GM12892 (cell line): ENCODE data around the gene BLID.

Source experiments
- POLR2A ChIP-seq: IDR thresholded peaks from 2 replicates; pipeline ENCODE4 v1.6.1; 2011; ENCODE audit warnings: low read depth, low read length, control low read depth
- POLR2AphosphoS5 ChIP-seq: IDR thresholded peaks from 2 replicates; pipeline ENCODE4 v1.6.1; 2011; ENCODE audit warnings: low read depth, low read length, control low read depth

- TF ChIP-seq POLR2A (no peak), POLR2AphosphoS5 (no peak)
Measured at GRCh38 chr11:122094836-122095235, 21.2 kb downstream of the BLID start.
